Activated CD8-positive, alpha-beta memory T cell treated with anti-CD3 and anti-CD28 coated beads for 48 hours (primary cell): Measurements from ENCODE around the gene IFT20.
"Not testable (repeated sequence)": the region's sequence is repeated elsewhere in the genome, so short reads cannot be mapped to it uniquely, and the experiment has no call there.

Experiments
- DNase-seq, 3 experiments: peaks; one replicate each; pipeline ENCODE4 v3.0.0-alpha.2; 2020; ENCODE audit warnings: low read depth in 2 of 3, low spot score in 2 of 3

Gene IFT20

DNA sequence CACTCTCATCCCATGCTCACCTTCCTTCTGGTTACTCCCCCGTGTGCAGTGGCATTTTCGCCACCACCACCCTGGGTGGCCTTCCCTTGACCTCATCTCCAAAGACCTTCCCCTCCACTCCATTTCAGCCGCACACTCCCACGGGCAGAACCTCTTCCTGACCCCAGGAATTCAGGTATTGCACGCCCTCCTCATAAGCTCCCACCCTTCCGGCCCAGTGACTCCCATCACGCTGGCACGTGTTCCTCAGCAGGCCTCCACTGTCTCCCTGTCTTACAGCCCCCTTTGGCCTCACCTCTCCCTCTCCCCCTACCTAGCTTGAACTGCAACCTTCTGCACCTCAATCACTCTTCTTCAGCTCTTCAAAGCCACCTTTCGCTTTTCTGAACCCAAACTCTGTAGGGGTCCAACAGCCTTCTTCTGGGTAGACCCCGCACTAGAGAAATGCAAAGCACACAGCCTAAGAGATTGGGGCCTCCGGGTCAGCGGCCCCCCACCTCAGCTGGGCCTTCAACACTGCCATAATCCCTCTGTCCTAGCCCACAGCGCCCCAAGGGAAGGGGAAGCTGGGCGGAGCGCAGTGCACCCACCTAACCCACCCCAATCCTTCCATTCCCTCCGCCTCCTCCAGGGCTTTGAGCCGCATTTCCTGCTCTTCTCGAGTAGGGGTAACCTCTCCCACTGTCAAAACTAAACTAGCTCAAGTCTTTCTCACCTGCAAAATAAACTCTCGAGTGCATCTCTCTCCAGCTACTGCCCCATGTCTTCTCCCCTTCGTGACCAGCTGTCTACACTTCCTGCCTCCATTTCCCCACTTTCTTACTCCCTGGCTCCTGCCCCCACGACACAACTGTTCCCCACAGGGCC lies 17.9 kb downstream of the IFT20 start:
- no peak for DNase-seq

DNA sequence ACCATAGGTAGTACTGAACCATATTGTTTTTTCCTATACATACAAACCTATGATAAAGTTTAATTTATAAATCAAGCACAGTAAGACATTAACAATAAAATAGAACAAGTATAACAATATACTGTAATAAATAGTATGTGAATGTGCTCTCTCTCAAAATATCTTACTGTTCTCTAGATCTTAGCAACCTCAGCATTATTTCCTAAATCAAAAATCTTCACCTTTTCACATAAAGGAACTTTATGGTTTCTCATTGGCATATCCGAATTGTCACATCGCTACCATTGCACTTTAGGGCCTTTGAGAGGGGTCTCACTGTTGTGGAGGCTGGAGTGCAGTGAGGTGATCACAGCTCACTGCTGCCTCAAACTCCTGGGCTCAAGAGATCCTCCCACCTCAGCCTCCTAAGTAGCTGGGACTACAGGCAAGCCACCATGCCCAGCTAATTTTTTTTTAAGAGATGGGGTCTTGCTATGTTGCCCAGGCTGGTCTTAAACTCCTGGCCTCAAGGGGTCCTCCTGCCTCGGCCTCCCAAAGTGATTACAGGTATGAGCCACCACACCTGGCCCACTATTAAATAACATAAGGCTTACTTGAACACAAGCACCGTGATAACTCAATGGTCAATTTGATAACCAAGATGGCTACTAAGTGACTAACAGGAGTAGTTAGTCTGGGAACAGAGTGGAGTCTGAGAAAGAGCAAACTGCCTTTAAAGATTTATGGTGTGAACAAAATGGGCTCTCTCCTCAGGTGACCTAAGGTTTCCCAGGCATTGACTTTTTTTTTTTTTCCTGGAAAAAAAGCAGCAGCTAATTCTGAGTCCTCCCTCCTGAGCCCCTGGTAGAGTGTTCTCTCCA lies 19.2 kb downstream of the IFT20 start:
- DNase-seq = no peak

DNA sequence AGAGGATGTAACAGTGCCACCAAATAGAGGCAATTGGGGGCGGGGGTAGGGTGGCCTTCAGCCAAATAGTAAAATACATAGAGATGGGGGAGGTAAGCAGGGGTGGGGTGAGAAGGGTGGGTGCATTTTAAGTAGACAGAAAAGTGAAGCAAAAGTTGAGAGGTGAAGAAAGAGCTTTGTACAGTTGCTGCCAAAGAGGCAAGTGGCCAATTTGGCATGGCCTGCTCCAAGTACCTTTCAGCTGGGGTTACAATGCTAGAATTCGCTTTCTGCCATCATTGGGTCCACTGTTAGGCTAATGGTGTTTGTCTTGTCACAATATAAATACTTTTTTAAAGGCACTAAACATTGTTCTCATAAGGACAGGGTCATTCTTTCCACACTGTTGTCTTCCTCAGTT lies 21.4 kb downstream of the IFT20 start:
- no peak for DNase-seq

DNA sequence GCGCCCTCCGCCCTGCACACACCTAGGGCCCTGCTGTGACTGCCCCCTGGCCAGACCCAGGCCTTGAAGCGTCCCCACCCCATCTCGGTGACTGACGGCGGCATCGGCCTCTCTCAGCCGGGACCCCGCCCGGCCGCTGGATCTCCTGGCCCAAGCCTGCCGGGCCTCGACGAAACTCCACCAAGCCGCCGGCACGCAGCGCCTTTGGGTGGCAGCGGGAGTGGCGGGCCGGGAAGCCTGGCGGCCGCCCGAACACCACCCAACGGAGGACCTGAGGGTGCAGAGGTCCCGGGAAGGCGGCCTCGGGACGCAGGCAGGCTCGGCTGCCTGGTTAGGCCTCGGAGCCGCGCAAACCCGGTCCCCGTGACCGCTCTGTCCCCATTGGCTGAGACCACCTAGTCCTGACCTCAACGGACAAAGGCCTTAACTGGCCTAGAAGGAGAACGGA lies 28.3 kb downstream of the IFT20 start:
- DNase-seq = no peak

DNA sequence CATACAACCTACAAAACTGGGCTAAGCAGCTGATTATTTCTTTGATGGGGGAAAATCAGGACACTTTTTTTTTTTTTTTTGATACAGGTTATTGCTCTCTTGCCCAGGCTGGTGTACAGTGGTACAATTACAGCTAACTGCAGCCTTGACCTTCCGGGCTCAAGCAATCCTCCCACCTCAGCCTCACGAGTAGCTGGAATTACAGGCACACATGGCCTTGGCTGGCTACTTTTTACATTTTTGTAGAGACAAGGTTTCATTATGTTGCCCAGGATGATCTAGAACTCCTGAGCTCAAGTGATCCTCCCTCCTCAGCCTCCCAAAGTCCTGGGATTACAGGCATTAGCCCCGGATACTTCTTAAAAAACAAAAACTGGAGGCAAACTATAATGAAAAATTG lies 36.8 kb downstream of the IFT20 start:
- DNase-seq = no peak

DNA sequence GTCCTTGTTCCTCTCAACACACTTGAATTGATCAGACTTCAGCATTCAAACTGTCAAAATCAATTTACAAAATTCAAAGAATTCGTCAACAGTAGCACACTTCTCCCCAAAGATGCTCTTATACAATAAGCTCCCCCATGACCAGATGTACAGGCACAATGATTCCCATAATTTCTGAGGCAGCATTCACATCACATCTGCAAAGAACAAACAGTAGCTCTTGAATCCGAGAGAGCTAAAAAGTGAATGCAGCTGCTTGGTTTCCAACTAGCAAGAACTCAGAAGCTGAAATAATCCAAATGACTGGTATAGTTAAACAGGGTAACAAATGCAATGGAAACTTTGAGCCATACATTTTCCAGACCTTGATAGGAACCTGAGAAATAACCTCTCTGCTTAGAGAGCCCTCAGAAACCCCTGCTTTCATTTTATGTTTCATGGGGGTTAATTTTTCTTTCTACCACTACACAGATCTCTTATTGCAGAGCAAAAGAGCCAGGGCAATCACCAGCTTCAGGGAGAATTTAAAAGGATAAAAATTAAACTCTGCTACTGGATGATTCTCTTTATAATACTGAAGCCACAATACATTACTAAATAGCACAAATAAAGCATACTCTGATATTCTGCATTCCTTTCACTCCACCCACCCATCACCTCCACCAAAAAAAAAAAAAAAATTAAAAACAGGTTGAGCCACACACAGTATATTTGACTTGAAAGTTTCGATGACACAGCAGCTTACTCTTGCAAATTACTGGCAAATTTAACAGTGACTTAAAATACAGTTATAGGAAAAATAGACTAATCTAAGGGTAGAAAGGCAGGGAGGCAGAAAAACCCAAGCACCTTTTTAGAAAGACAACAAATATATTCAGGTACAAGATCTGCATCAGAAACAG lies 39.3 kb downstream of the IFT20 start:
- DNase-seq = no peak

DNA sequence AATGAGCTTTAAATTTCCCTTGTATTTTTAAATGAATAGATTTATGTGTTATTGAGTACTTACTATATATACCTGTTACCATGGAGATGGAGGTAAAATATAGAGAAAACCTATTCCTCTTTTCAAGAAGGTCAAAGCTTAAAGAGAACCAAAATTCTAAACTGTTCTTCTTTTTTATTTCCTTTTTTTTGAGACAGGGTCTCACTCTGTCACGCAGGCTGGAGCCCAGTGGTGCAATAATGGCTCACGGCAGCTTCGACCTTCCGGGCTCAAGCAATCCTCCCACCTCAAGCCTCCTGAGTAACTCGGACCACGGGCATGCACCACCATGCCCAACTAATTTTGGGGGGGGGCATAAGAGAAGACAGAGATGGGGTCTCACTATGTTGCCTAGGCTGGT lies 41.3 kb downstream of the IFT20 start:
- DNase-seq = no peak

DNA sequence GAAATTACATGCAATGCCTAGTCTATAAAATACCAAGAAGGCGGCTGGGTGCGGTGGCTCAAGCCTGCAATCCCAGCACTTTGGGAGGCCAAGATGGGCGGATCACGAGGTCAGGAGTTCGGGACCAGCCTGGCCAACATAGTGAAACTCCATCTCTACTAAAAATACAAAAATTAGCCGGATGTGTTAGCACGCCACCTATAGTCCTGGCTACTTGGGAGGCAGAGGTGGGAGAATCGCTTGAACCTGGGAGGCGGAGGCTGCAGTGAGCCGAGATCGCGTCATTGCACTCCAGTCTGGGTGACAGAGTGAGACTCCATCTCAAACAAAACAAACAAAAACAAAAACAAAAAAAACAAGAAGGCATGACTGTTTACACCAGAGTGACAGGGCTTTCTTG lies 42.4 kb downstream of the IFT20 start:
- DNase-seq = not testable (repeated sequence)

DNA sequence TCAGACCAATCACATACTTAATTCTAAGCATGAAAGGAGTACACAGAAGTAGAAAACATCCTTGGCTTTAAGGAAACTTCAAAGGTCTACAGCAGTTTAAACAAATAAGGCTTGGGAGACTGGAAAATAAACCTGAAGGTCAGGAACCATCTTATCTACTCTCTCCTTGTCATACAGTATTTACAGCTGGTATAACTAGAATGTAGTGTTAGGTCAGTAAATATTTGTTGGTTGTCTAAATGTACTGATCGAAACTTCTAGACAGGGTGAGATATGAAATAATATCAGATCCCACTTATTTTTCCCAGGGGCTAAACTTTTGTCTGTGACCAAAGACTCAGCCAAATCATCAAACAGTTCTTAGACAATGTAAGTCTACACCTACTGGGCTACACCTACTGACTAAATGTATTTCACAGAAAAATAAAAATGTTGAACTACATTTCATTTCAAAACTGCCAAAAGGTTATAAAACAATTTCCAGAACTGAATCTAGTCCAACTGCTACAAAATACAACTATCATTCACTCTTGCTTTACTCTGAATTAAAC lies 43.4 kb downstream of the IFT20 start:
- no peak for DNase-seq

DNA sequence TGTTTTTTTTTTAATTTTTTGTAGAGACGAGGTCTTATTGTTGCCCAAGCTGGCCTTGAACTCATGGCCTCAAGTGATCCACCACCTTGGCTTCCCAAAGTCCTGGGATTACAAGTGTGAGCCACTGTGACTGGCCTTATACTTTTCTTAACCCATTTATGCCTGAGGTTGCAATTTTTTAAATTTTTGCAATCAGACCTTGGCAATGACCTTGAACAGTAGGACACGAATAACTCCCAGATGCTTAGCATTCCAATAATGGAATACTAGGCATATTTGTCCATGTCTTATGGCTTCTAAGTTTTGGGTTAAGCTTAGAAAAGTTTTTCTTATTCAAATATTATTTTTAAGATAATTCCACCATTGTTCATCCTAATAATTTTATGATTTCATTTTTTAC lies 44.6 kb downstream of the IFT20 start:
- no peak for DNase-seq

DNA sequence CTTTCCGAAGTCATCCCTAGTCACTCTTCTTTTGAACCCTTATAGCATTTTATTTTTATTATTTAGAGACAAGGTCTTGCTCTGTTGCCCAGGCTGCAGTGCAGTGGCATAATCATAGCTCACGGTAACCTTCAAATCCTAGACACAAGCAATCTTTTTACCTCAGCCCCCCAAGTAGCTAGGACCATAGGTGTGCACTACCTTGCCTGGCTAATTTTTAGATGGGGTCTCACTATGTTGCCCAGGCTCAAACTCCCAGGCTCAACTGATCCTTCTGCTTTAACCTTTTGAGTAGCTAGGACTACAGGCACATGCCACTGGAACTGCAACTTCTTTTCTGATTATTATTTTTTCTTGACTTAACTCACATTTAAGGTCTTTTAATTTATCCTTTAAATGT lies 49.3 kb downstream of the IFT20 start:
- DNase-seq = no peak

DNA sequence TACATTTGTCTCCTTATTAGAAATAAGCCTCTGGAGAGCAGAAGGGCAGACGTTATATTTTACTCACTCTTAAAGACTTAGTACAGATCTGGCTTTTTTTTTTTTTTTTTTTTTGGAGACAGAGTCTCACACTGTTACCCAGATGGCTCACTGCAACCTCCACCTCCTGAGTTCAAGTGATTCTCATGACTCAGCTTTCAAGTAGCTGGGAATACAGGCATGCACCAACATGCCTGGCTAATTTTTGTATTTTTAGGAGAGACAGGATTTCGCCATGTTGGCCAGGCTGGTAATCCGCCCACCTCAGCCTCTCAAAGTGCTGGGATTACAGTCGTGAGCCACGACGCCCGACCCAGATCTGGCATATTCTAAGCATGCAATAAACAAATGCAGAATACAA lies 52.7 kb downstream of the IFT20 start:
- DNase-seq = no peak

DNA sequence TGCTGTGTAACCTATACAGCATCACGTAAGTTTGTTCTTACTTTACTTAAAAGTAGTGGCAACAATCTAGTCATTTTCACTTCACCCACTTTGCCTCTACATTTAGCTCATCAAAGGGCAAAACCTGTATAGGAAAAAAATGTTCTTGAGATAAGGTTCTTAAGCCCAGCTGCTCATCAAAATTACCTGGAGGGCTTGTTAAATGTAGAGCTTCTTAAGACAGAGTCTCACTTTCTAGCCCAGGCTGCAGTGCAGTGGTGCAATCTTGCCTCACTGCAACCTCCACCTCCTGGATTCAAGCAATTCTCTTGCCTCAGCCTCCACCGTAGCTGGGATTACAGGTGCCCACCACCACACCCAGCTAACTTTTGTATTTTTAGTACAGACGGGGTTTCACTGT lies 54.4 kb downstream of the IFT20 start:
- DNase-seq = no peak

DNA sequence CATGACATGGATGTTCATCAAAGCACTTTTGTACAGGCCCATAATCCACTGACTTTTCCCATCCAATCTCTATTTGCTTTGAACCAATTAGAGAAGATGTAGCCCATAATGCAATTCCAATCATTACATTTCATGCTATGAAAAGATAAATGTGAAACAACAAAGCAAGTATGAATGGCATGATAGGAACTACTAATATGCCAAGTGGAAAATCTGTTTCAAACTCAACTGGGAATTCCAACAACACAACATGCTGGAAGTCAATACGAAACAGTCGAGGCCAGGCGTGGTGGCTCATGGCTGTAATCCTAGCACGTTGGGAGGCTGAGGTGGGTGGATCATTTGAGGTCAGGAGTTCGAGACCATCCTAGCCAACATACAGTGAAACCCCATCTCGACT lies 55.9 kb downstream of the IFT20 start:
- DNase-seq = no peak
